Measurements from ENCODE around the gene GIT2.
A peak's percentile ranks its signal among the peaks of the same experiment; 100 is the strongest.
"Not testable (repeated sequence)": the region's sequence is repeated elsewhere in the genome, so short reads cannot be mapped to it uniquely, and the experiment has no call there.

The GIT2 gene

GRCh38 chr12:109947521-109947920 lies 48.6 kb downstream of the GIT2 start:
- no peak for DNase-seq (ENCODE audit: low spot score)

DNA sequence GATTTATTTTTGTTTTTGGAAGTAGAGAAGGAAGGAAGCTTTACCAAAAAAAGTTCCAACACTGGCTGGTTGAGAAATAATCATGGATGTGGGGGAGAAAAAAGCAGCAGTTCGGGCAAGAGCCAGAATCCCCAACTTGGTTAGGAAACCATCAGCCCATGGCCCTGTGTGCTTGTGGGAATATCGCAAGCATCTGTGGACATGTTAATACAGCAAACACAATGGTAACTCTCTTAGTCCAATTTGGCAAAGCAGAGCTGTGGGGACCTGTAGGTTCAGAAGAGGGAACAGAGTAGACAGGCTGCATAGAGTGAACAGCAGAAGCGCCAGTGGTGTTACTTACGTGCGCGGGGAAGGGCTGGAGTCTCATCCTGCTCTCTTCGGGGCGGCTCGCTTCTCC lies 49.3 kb downstream of the GIT2 start:
- no peak for DNase-seq (ENCODE audit: low spot score)

DNA sequence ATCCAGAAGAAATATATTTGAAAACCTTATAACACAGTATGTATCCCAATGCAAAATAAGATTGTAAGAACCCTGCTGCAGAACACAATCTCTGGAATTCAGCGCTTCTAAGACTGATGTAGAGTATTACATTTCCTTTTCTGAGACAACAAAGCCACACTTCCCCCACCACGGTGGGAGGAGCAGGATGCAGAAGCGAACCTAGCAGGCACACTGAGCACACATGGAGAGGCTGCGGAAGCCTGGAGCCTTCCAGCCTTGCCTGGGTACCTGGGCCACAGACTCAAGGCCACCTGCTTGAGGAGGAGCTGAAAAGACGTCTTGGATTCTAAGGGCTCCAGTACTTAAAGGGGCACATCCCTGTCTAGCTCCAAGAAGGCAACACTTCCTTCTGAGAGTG lies 49.7 kb downstream of the GIT2 start:
- DNase-seq (ENCODE audit: low spot score) = no peak

GRCh38 chr12:109944561-109945359 lies 51.4 kb downstream of the GIT2 start:
- peak; percentile 35 for DNase-seq (ENCODE audit: low spot score)

GRCh38 chr12:109943811-109944210 lies 52.4 kb downstream of the GIT2 start:
- no peak for DNase-seq (ENCODE audit: low spot score)

DNA sequence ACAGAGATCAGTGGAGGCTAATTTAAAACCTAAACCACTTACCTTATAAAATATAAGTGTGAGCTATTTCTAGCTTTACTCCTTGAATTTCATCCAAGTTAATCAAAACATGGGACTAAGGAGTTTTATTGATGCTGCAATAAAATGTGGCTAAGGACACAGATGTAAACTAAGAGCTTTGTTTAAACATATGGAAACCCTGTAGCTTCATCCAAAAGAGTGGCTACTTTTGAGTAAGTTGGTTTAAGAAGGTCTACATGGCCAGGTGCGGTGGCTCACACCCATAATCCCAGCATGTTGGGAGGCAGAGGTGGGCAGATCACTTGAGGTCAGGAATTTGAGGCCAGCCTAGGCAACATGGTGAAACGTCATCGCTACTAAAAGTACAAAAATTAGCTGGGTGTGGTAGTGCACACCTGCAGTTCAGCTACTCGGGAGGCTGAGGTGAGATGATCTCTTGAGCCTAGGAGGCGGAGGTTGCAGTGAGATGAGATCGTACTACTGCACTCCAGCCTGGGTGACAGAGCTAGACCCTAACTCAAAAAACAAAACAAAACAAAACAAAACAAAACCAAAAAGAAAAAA lies 55.7 kb downstream of the GIT2 start:
- no peak for DNase-seq (ENCODE audit: low spot score)

DNA sequence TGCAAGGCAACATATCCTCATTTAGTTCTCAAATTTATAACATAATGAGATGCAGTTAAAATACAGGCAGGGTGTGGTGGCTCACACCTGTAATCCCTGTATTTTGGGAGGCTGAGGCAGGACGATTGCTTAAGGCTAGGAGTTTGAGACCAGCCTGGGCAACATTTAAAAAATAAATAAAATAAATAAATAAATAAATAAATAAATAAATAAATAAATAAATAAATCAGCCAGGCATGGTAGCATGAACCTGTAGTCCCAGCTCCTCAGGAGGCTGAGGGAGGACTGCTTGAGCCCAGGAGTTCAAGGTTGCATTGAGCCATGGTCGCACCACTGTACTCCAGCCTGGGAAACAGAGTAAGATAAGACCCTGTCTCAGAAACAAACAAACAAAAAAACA lies 56.7 kb downstream of the GIT2 start:
- DNase-seq (ENCODE audit: low spot score) = no peak

GRCh38 chr12:109938947-109939346 lies 57.2 kb downstream of the GIT2 start:
- DNase-seq (ENCODE audit: low spot score) = no peak

- no peak for DNase-seq (ENCODE audit: low spot score)
These were observed 58.8 kb downstream of the GIT2 start for GRCh38 chr12:109937371-109937770.

DNA sequence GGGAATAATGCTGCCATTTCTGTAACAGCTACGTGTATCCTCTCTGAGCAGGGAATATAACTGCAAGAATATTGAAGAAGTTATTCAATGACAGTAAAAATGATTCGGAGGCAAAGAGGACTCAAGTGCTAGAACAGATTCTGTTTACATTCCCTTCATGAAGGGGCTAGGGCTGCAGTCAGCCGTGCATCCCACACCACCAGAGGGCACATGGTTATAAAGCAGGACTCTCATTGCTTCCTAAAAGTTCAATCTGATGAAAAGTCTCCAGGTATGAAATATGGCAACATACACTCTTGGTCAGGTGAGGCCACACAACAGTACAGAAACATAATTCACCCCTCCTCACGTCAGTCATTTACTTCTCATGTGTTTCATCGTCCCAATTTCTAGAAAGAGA lies 62.1 kb downstream of the GIT2 start:
- no peak for DNase-seq (ENCODE audit: low spot score)

- DNase-seq (ENCODE audit: low spot score) = no peak
These were observed 63.2 kb downstream of the GIT2 start for GRCh38 chr12:109932878-109933503.

DNA sequence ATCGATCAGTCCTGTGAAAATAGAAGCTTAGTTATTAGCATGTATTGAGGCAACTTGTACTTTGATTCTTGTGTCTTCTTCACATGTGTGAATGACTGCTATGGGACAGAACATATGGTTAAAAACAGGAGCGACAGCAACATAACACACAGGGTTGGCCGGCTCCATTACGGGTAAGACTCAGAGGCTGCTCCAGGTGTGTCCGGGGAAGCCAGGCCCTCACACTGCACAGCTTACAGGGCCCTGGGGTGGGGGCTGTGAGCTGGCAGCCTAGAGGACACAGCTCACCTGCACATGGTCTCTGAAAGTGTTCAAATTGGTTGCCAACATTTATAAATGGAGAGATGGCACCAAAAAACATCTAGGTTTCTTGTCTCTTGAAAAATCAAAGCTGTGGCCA lies 65.0 kb downstream of the GIT2 start:
- DNase-seq (ENCODE audit: low spot score) = no peak

DNA sequence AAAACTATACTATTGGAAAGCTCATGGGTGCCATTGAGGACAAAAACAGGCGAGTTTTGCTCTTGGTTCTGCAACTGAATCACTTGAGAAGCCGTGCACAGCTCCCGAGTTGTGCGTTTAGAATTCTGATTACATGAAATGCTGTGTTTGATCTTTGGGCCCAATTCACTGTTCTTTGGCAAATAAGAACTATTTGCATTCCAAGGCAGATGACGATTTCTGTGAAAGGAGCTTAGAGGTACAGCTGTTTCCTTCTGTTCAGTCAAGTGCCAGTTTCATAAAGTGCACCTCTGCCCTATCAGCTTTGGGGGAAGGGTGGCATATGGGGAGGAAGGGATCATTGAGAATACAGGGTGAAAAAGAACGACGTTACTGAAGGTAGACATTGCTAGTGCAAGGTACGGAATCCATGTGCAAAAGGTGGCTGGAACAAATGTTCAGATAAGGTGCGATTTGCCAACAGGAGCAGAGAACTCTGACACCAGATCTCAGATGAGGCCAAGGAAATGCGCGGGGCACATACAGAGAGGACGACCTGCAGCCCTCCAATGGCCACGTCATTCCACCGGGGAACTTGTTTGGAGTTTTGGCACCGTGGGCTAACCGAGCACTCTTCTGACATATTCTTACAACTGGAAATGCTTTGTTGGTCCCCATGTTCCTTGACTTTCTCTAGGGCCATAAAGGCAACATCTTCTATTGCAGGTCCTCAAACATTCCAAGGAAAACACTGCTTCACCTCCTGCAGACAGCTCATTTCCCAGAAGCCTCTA lies 66.0 kb downstream of the GIT2 start:
- no peak for DNase-seq (ENCODE audit: low spot score)

DNA sequence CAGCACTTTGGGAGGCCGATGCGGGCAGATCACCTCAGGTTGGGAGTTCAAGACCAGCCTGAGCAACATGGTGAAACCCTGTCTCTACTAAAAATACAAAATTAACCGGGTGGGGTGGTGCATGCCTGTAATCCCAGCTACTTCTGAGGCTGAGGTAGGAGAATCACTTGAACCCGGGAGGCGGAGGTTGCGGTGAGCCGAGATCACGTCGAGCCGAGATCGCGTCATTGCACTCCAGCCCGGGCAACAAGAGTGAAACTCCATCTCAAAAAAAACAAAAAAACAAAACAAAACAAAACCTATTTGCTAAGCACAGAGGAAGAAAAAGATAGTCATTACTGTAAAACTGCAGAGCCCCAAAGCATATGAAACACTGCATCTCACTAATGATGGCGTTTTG lies 66.8 kb downstream of the GIT2 start:
- DNase-seq (ENCODE audit: low spot score) = not testable (repeated sequence)

DNA sequence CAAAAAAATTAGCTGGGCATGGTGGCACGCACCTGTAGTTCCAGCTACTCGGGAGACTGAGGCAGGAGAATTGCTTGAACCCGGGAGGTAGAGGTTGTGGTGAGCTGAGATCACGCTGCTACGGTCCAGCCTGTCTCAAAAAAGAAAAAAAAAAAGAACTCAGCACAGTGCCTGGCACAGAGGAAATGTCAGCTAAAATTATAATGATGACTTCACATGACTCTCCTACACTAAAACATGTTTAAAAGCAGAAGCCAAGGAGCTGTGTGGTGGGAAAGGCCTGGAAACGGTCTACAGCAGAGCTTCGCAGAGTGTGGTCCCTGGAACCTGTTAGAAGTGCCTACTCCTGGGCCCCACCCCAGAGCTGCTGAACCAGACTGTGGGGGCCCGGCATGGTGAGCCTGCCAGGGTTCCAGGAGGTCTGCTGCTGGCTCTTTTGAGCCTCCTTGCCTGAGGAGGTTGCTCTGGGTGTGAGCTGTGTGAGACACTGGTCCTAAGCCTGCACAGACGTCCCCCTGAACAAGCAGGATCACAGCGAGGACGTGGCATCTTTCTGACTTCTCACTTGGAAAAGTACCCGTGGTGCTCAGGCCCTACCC lies 68.0 kb downstream of the GIT2 start:
- DNase-seq (ENCODE audit: low spot score) = no peak

DNA sequence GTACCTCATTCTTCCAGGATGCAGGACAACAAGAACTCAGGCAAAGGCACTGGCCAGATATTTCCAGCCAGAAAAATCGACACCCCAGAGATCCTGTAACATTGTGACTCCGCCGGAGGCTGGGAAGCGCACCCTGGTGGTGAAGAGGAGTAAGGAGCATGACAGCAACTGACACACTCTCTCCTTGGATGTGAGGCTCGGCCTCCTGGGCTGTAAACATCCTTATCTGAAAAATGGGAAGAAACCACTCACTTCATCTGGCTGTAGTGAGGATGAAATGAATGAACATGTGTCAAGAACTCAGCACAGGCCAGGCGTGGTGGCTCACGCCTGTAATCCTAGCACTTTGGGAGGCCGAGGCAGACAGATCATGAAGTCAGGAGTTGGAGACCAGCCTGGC lies 68.5 kb downstream of the GIT2 start:
- DNase-seq (ENCODE audit: low spot score) = peak; percentile 47

DNA sequence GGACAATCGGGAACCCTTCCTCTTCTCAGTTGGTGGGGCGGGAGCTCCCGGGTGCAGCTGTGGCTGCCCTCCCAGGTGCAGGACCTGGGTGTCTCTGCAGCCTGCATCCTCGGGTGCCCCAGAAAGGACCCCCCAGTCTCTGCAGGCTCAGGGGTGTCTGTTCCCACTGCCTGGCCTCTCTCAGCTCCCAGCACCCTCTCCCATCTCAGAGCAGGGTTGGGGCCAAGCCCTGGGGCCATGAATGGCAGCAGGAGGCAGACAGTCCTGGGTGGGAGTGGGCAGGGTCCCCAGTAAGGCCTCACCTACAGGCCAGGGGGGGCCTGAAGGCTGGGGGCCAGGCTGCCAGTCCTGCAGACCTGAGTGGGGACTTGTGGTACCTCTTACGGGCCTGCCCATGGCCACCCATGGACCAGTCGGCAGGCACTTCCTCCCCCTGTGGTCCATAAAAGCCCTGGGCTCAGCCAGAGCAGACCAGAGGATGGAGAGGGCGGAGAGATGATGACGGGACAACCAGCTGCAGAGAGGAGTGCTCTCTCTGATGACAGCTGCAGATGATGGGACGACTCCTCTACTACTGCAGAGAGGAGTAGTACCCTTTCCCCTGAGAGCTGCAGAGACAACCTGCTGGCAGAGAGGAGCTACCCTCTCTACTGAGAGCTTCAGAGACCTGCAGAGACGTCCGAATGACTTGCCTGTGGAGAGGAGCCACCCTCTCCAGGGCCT lies 69.5 kb downstream of the GIT2 start:
- no peak for DNase-seq (ENCODE audit: low spot score)

DNA sequence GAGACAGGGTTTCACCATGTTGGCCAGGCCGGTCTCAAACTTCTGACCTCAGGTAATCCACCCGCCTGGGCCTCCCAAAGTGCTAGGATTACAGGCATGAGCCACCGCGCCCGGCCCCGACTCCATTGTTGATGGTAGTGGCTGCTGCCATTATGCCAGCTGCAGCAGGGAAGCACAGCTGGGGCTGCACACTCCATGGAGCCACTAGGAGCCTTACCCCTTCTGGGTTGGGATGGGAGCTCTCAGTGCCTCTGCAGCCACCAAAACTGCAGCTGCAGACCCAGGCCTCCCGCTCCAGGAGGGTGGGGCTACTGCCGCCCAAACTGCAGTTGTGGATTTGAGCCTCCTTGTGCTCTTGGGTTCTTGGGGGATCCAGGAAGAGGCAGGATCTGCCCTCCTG lies 70.2 kb downstream of the GIT2 start:
- no peak for DNase-seq (ENCODE audit: low spot score)

DNA sequence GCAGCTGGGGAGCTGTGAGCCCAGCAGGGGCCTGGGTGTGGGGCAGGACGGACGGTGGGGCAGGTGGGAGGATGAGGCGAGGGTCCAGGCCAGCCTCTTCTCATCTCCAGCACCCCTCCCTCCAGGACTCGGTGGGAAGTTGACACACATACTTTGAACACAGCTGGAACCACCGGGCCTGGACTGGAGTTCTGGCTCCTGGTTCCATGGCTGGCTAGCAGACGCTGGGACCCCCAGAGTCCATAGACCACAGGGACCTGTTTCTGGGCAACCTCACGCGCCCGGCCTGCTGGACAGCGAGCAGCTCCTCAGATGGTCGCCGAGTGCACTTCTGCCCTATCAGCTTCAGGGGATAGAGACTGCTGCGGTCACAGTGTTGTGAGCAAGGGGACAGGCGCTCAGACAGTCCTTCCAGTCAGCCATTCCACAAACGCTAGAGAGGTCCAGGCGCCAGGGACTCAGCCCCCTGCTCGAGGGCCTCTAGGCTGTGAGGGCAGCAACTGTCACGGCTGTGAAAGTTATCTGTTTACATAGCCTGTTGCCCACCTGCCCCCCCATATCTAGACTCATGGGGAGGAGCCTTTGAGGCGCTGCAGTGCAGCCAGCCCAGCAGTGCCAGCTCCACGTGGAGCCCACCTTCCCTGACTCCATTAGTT lies 70.9 kb downstream of the GIT2 start:
- DNase-seq (ENCODE audit: low spot score) = no peak

DNA sequence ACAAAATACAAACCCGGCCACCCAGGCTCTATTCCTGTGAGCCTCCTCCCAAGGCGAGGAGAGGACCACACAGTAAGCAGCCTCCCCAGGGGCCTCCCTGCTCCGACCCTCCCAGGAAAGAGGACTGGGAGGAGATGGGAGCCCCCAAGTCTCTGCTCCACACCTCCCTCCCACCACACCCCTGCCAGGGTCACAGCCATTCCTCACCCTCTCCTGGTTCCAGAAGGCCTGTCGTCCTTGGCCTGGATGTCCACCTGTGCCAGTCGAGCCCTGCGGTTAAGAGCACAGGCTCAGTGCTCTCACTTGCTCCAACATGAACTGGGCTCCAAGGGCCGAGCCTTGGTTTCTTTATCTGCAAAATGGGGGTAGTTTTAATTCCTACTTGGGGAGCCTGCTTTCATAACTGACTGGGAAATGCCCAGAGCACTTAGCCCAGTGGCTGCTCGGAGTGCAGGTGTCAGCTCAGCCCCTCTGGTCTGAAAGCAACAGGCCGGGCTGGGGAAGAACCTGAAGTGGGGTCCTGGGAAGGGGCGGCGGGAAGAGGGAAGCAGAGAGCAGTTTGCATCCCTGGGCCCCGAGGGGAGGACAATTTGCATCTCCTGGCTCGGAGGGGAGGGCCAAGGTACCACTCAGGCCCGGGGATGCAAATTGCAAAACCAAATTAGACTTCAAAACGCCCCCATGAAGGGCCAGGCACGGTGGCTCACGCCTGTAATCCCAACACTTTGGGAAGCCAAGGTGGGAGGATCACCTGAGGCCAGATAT lies 72.5 kb downstream of the GIT2 start:
- no peak for DNase-seq (ENCODE audit: low spot score)

All from SK-N-DZ (cell line).